Esophagus squamous epithelium (tissue), 4 donors: Measurements from ENCODE around the gene PGAP2.

Source experiments
- CTCF ChIP-seq, 6 experiments: fragments of 450-650 bp in 4 of 6; fragments of 200-600 bp in 2 of 6; sonication (generic) in 2 of 6; IDR thresholded peaks; one replicate each; pipeline ENCODE4 v1.5.1; 2016 to 2019; ENCODE audit warnings: antibody characterized with exemption in 6 of 6, mild to moderate bottlenecking in 4 of 6, moderate library complexity in 4 of 6
- POLR2A ChIP-seq, 4 donors: fragments of 450-650 bp; IDR thresholded peaks; one replicate each; pipeline ENCODE4 v1.6.1; 2017; ENCODE audit warnings: antibody characterized with exemption in 4 of 4, mild to moderate bottlenecking in 4 of 4, moderate library complexity in 3 of 4

GRCh38 chr11:3783611-3784010, 24.7 kb upstream of the PGAP2 start:
- TF ChIP-seq CTCF (IDR thresholded peaks at IDR 0.05), result no peak
- no peak for TF ChIP-seq POLR2A (IDR thresholded peaks at IDR 0.05)
